OCI-LY1 (cell line): ENCODE results near the gene TPPP.
"Not testable (repeated sequence)": the region's sequence is repeated elsewhere in the genome, so short reads cannot be mapped to it uniquely, and the experiment has no call there.

Experiments used
- H2AFZ ChIP-seq: fragments of 200-600 bp; sonication (generic), shearing (Covaris generic); 2 replicates; pipeline ENCODE4 v1.6.0; 2014; ENCODE audit warnings: antibody characterized with exemption, mild to moderate bottlenecking, low read length
- H3F3A ChIP-seq: fragments of 200-600 bp; sonication (generic), shearing (Covaris generic); 2 replicates; pipeline ENCODE4 v1.6.0; 2014; ENCODE audit warnings: mild to moderate bottlenecking, antibody characterized with exemption, low read length, moderate library complexity; ENCODE audit not compliant: insufficient read depth
- H3K27ac ChIP-seq: fragments of 200-600 bp; sonication (generic); 2 replicates; pipeline ENCODE4 v1.5.1; 2014; ENCODE audit warnings: low read length, mixed run types, mild to moderate bottlenecking, low read depth; ENCODE audit not compliant: poor library complexity, severe bottlenecking
- H3K27me3 ChIP-seq: fragments of 200-600 bp; sonication (generic); 2 replicates; pipeline ENCODE4 v1.6.0; 2014; ENCODE audit warnings: antibody characterized with exemption, mild to moderate bottlenecking, low read length, moderate library complexity; ENCODE audit not compliant: insufficient read depth
- H3K36me3 ChIP-seq: fragments of 200-600 bp; sonication (generic); 2 replicates; pipeline ENCODE4 v1.6.1; 2014; ENCODE audit warnings: mild to moderate bottlenecking, antibody characterized with exemption, low read length, moderate library complexity, mixed read lengths; ENCODE audit not compliant: insufficient read depth
- H3K4me1 ChIP-seq: fragments of 200-600 bp; sonication (generic); 2 replicates; pipeline ENCODE4 v1.5.1; 2014; ENCODE audit warnings: mild to moderate bottlenecking, low read length, moderate library complexity; ENCODE audit not compliant: insufficient read depth, severe bottlenecking
- H3K4me2 ChIP-seq: fragments of 200-600 bp; sonication (generic), shearing (Covaris generic); 2 replicates; pipeline ENCODE4 v1.6.1; 2014; ENCODE audit warnings: low read length
- H3K4me3 ChIP-seq: fragments of 200-600 bp; sonication (generic); 2 replicates; pipeline ENCODE4 v1.5.1; 2014; ENCODE audit warnings: low read length, low read depth, mild to moderate bottlenecking, mixed read lengths; ENCODE audit not compliant: poor library complexity, severe bottlenecking
- H3K79me2 ChIP-seq: fragments of 200-600 bp; shearing (Covaris generic); 2 replicates; pipeline ENCODE4 v1.6.1; 2016; ENCODE audit warnings: mixed run types, low read length, mixed read lengths; ENCODE audit not compliant: insufficient read depth
- H3K9ac ChIP-seq: fragments of 200-600 bp; sonication (generic), shearing (Covaris generic); 2 replicates; pipeline ENCODE4 v1.6.1; 2014; ENCODE audit warnings: mild to moderate bottlenecking, low read length, mixed read lengths
- H3K9me2 ChIP-seq: fragments of 200-600 bp; sonication (generic), shearing (Covaris generic); 2 replicates; pipeline ENCODE4 v1.6.1; 2014; ENCODE audit warnings: low read depth, mild to moderate bottlenecking, low read length, mixed read lengths
- H3K9me3 ChIP-seq: fragments of 200-600 bp; shearing (Covaris generic); 2 replicates; pipeline ENCODE4 v1.6.1; 2014; ENCODE audit warnings: low read length, mixed read lengths
- H4K20me1 ChIP-seq: fragments of 200-600 bp; sonication (generic), shearing (Covaris generic); 2 replicates; pipeline ENCODE4 v1.6.0; 2016; ENCODE audit warnings: mild to moderate bottlenecking, low read length; ENCODE audit not compliant: insufficient read depth
- EZH2 ChIP-seq: fragments of 200-600 bp; sonication (generic), shearing (Covaris generic); IDR thresholded peaks from 2 replicates; pipeline ENCODE4 v1.8.0; 2017; ENCODE audit warnings: borderline replicate concordance, mixed run types, mild to moderate bottlenecking, antibody characterized with exemption, low read length, moderate library complexity, mixed read lengths
- TF ChIP-seq, protein P1 (sequence below): fragments of 200-600 bp; sonication (generic), shearing (Covaris generic); IDR thresholded peaks from 2 replicates; pipeline ENCODE4 v1.5.1; 2017; ENCODE audit warnings: mild to moderate bottlenecking, antibody characterized with exemption, low read length, moderate library complexity, mixed read lengths

TPPP gene

DNA sequence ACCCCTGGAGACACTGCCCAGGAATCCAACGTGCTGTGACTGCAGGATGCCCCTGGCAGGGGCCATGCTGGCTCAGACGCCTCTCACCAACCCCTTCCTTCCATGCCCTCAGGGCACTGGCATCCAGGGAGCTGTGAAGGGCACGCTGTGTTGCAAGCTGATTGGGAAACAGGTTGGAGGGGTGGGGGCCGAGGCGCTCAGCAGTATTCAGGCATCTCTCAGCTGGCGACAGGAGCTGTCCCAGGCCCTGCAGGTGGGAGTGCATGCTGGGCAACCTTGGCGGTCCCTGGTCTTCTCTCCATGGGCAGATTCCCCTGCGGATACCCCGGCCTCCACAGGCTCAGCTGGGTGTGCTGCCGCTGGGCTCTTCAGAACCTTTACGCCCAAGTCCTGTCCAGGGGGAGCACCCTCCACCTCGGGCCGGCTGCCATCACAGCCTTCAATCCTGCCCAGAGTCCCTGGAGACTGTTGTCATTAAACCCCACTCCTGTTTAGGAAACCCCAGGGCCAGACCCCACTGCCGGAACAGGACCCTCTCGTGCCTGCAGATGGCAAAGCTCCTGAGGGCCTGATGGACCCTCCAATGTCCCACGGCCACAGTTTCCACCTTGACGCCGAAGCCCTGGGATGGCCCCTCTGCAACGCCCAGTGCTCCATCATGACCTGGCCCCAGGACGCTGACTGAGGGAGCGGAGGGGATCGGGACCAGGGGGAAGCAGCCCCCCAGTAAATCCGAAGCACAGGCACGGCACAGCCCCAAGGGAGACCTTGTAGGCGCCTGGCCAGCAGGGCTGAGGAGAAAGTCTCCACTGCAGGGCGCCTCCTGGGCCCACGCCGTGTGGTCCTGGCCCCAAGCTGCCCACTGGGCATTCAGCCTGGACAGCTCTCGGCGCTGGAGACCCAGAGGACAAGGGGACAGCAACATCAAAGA lies 9.3 kb downstream of the TPPP start:
- Histone ChIP-seq H4K20me1 (no peaks in the 10 kb centered on the region), H3F3A (no peaks in the 10 kb centered on the region), H3K4me1 (no peaks in the 10 kb centered on the region), H3K79me2 (no peaks in the 10 kb centered on the region), H3K4me3 (no peak overlapping the region), H3K27me3 (no peaks in the 10 kb centered on the region), H3K9ac (no peak overlapping the region), H3K9me3 (no peaks in the 10 kb centered on the region), H3K27ac (no peak overlapping the region), H3K36me3 (no peaks in the 10 kb centered on the region), H2AFZ (no peak overlapping the region), H3K9me2 (no peaks in the 10 kb centered on the region), H3K4me2 (no peak overlapping the region)
- TF ChIP-seq, protein P1, sequence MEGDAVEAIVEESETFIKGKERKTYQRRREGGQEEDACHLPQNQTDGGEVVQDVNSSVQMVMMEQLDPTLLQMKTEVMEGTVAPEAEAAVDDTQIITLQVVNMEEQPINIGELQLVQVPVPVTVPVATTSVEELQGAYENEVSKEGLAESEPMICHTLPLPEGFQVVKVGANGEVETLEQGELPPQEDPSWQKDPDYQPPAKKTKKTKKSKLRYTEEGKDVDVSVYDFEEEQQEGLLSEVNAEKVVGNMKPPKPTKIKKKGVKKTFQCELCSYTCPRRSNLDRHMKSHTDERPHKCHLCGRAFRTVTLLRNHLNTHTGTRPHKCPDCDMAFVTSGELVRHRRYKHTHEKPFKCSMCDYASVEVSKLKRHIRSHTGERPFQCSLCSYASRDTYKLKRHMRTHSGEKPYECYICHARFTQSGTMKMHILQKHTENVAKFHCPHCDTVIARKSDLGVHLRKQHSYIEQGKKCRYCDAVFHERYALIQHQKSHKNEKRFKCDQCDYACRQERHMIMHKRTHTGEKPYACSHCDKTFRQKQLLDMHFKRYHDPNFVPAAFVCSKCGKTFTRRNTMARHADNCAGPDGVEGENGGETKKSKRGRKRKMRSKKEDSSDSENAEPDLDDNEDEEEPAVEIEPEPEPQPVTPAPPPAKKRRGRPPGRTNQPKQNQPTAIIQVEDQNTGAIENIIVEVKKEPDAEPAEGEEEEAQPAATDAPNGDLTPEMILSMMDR, result no peak
- no peak for TF ChIP-seq EZH2

DNA sequence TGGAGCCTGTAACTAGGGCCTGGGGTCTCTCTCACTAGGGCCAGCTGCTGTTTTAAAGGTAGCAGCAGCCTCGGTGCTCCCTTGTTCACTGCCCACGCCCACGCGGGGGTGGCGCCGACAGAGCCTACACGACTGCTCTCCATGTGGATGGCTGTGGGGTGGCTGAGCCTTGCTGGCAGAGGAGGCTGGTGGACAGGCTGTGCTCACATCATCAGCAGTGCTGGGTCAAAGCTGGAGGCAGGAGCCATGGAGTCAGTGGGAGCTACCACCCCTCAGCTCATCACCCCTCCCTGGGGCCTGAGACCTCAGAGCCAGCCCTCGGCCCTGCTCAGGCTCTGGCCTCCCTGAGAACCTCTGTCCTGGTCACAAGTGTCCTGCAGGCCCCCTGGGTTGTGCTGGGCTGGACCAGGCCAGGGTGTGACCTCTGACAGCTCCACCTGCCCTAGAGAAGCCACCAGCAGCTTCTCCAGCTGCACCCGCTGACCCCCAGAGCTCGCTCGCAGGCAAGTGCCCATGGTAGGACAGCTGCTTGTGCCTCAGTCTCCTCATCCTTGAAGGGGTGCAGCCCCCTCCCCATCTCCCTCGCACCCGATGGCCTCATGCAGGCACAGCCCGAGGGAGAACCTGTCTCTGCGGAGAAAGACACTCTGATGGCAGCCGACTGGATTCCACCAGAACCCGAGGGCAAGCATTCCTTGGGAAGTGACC lies 10.3 kb downstream of the TPPP start:
- not testable (repeated sequence) for H4K20me1 ChIP-seq, H3K9me3 ChIP-seq, H3K9me2 ChIP-seq, H3K27ac ChIP-seq, H3K4me3 ChIP-seq, H3K9ac ChIP-seq, H3K79me2 ChIP-seq, H3K4me1 ChIP-seq, H2AFZ ChIP-seq, H3K4me2 ChIP-seq, H3F3A ChIP-seq, H3K36me3 ChIP-seq, H3K27me3 ChIP-seq

DNA sequence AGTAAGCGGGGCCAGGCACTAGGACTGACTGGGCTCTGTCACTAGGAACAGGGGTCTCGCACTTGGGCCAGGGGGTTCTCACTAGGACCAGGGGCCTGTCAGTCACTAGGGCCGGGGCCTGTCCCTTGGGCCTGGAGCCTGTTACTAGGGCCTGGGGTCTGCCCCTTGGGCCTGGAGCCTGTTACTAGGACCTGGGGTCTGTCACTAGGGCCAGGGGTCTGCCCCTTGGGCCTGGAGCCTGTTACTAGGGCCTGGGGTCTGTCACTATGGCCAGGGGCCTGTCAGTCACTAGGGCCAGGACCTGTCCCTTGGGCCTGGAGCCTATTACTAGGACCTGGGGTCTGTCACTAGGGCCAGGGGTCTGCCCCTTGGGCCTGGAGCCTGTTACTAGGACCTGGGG lies 10.9 kb downstream of the TPPP start:
- not testable (repeated sequence) for H3K79me2 ChIP-seq, H3K4me2 ChIP-seq, H3K27me3 ChIP-seq, H4K20me1 ChIP-seq, H3K9me3 ChIP-seq, H3F3A ChIP-seq, H3K9me2 ChIP-seq, H3K4me3 ChIP-seq, H3K36me3 ChIP-seq, H3K9ac ChIP-seq, H2AFZ ChIP-seq, H3K27ac ChIP-seq, H3K4me1 ChIP-seq

DNA sequence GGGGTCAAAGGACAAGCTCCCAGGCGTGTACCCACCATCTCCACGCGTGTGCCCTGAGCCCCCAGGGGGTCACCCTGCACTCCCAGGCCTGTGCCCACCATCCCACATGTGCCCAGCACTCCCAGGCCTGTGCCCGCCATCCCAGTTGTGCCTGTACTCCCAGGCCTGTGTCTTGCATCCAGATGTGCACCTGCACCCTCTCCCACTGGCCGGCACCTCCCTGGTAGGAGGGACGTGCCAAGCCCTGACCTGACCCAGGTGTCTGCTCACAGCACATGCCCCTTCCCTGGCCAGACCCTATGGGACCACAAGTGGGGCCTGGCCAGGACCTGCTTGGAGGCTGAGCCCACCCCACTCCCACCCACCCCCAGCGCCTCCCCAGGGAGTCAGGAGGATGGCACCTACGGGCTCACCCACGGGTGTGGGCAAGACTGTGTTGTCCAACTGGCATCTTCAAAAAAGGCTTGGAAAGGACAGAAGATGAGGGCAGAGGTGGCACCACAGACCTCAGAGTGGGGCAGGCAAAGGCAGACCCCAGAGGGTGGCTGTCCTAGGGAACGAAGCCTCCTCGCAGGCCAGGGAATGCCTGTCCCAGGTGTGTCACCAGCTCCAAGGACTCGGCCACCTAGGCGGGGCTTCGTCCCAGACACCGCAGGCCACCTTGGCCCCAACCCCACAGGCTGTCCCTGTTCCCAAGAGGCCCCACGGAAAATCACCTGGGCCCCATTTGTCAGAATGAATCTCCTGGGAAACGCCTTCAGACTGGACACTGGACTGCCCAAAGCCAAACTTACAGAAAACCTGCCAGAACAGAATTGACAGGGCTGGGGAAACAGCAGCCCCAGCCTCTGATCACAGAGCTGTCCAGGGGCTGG lies 11.6 kb downstream of the TPPP start:
- H3K27me3 ChIP-seq, H3K4me3 ChIP-seq, H3K9me2 ChIP-seq, H3K4me1 ChIP-seq, H3K4me2 ChIP-seq, H3K36me3 ChIP-seq, H3F3A ChIP-seq, H3K9ac ChIP-seq, H3K79me2 ChIP-seq, H3K27ac ChIP-seq, H3K9me3 ChIP-seq, H4K20me1 ChIP-seq, H2AFZ ChIP-seq: not testable (repeated sequence)

DNA sequence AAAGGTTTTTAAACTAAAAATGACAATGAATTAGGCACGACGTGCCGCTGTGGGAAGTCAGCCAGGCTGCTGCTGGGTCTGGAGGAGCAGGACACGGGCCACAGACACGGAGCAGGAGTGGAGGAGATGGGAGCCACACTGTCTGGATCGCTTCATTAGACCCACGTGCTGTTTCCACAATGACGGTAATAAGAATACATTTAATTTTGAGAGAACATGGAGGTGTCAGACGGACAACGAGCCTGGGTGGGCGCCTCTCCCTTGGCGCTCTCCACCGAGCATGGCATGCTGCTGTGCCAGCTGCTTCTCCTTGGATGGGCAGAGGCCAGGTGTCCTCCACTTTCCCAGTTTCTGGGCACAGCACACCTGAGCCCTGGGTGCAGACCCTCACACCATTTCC lies 12.3 kb downstream of the TPPP start:
- not testable (repeated sequence) for H3K27me3 ChIP-seq, H3K4me3 ChIP-seq, H2AFZ ChIP-seq, H3K9me3 ChIP-seq, H3K36me3 ChIP-seq, H3K9ac ChIP-seq, H3K9me2 ChIP-seq, H3K27ac ChIP-seq, H4K20me1 ChIP-seq, H3K4me2 ChIP-seq, H3F3A ChIP-seq, H3K4me1 ChIP-seq, H3K79me2 ChIP-seq

DNA sequence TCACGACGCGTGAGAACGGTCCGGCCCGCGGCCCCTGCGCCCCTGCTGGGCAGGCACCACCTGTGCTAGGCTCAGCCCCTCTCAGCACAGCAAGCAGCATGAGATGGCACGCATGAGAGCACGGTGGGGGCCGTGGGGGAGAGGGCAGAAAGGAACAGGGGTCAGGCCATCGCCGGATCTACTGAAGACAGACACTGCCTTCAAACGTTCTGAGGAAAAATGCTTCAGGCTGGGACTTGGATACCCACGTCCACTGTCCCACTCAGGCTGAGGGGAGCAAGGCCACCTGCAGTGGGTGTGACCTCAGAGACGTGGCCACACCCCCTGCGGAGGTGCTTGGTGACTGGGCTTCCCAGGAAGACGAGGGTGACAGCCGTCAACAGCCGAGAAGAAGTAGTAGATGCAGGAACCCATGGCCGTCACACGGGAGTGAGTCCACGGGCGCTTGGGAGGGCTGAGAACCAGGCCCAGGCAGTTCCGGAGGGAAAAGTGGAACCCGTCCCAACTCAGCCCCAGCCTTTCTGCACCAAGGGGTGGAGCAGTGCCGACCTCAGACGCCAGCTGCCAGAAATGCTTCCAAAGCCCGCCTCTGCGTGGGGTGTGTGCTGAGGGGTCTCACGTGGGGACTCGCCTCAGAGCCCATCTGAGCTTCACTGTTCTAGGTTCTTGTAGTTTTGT lies 12.9 kb downstream of the TPPP start:
- not testable (repeated sequence) for H3K36me3 ChIP-seq, H3K9me3 ChIP-seq, H2AFZ ChIP-seq, H3K4me3 ChIP-seq, H3K9me2 ChIP-seq, H3K4me2 ChIP-seq, H3K27ac ChIP-seq, H3K27me3 ChIP-seq, H3K9ac ChIP-seq, H4K20me1 ChIP-seq, H3F3A ChIP-seq, H3K79me2 ChIP-seq, H3K4me1 ChIP-seq
